Ovary (tissue), 3 donors: ENCODE results near the gene IKZF4.

Experiments
- CTCF ChIP-seq, 3 donors: fragments of 450-650 bp in 2 of 3; fragments of 200-600 bp in 1 of 3; IDR thresholded peaks; one replicate each; pipeline versions ENCODE4 v1.5.1 to v1.8.0; 2016 to 2022; ENCODE audit warnings: antibody characterized with exemption in 3 of 3, mild to moderate bottlenecking in 1 of 3
- POLR2A ChIP-seq: fragments of 450-650 bp; IDR thresholded peaks from one replicate; pipeline ENCODE4 v1.6.1; 2017; ENCODE audit warnings: antibody characterized with exemption, mild to moderate bottlenecking, moderate library complexity
- donor health status: DM: no; HTN: no; CAD: no.

DNA sequence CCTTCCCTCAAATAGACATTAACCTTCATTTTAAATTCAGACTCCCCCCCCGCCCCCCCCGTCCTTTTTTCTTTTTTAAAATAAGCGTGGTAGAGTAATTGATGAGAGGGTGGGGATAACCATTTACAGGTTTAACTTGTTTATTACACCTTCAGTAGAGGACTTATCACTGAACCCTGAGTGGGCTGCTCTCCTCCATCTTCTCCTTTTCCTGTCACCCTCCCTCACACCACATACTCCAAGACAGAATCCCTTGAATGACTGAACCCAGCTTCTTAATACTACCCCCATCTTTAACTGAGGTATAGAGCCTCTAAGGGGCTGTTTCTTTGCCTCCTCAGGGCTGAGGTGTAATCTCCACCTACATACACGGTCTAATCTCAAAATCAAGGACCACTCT is 3.7 kb upstream of the IKZF4 start:
- TF ChIP-seq POLR2A (no peak), CTCF (IDR thresholded peaks at IDR 0.05) (no peak)
